Caco-2 (cell line): ENCODE measurements around the gene PHETA1. TPM values are rescaled to one million over a fixed set of nuclear protein-coding genes. Genes with fewer than 3 reads are reported as not detected.

Experiments used
- BruUV-seq: library from RNA; stranded (reverse); fragments of 400-500 nt; replicated peaks from 2 replicates; lab custom pipeline; 2021; lab: Mats Ljungman, UMichigan
- CTCF ChIA-PET: fragments of 300-600 bp; sonication (Branson Sonifier 250); formaldehyde crosslinking; loops from one replicate; lab custom pipeline; 2022; ENCODE audit warnings: antibody characterized with exemption; lab: Charles Lee
- POLR2A ChIA-PET: fragments of 300-600 bp; sonication (Branson Sonifier 250); formaldehyde crosslinking; loops from one replicate; lab custom pipeline; 2022; ENCODE audit warnings: antibody characterized with exemption; lab: Charles Lee
- DNase-seq, 2 experiments: peaks; one replicate each; pipeline versions ENCODE4 v3.0.0 to v3.0.0-alpha.2; 2020 to 2022
- H3K27me3 ChIP-seq: replicated peaks from 2 replicates; pipeline ENCODE4 v1.6.0; 2011; ENCODE audit warnings: low read length; ENCODE audit not compliant: control insufficient read depth, insufficient read depth
- H3K36me3 ChIP-seq: 2 replicates; pipeline ENCODE4 v1.5.1; 2011; ENCODE audit warnings: low read length; ENCODE audit not compliant: control insufficient read depth, insufficient read depth
- H3K4me1 ChIP-seq: fragments of 250-450 bp; sonication (Bioruptor Pico); 2 replicates; pipeline ENCODE4 v1.5.1; 2020; ENCODE audit warnings: mild to moderate bottlenecking
- H3K4me3 ChIP-seq: 2 replicates; pipeline ENCODE4 v1.5.1; 2011; ENCODE audit warnings: low read depth, mild to moderate bottlenecking, control low read depth, low read length
- H3K9me3 ChIP-seq: fragments of 250-450 bp; sonication (Bioruptor Pico); 2 replicates; pipeline ENCODE4 v1.5.1; 2020; ENCODE audit warnings: mild to moderate bottlenecking, moderate library complexity
- H3K27ac Mint-ChIP-seq: one replicate; pipeline ENCODE4 v1.8.0; 2022; ENCODE audit warnings: mixed read lengths; ENCODE audit not compliant: unreplicated experiment
- H3K27me3 Mint-ChIP-seq: one replicate; pipeline ENCODE4 v1.8.0; 2022; ENCODE audit warnings: mixed read lengths; ENCODE audit not compliant: insufficient read depth, unreplicated experiment
- H3K36me3 Mint-ChIP-seq: one replicate; pipeline ENCODE4 v1.8.0; 2022; ENCODE audit warnings: mild to moderate bottlenecking, mixed read lengths; ENCODE audit not compliant: insufficient read depth, unreplicated experiment
- H3K4me1 Mint-ChIP-seq: one replicate; pipeline ENCODE4 v1.8.0; 2022; ENCODE audit warnings: low read depth, mixed read lengths; ENCODE audit not compliant: unreplicated experiment
- H3K4me3 Mint-ChIP-seq: one replicate; pipeline ENCODE4 v1.8.0; 2022; ENCODE audit warnings: mild to moderate bottlenecking, moderate library complexity, mixed read lengths; ENCODE audit not compliant: unreplicated experiment
- H3K9me3 Mint-ChIP-seq: one replicate; pipeline ENCODE4 v1.8.0; 2022; ENCODE audit warnings: mixed read lengths; ENCODE audit not compliant: unreplicated experiment
- CTCF ChIP-seq, 2 experiments: fragments of 200-600 bp in 1 of 2; IDR thresholded peaks; 1 replicate in 1 of 2; 2 replicates in 1 of 2; pipeline versions ENCODE4 v1.5.1 to v1.8.0; 2011 to 2022; ENCODE audit warnings: antibody characterized with exemption in 1 of 2, control low read depth in 1 of 2, inconsistent platforms in 1 of 2, low read depth in 1 of 2, low read length in 1 of 2, mild to moderate bottlenecking in 1 of 2, moderate library complexity in 1 of 2; ENCODE audit not compliant: insufficient read depth in 1 of 2, severe bottlenecking in 1 of 2, unreplicated experiment in 1 of 2
- intact Hi-C: fragments of 100-400 bp; cut with micrococcal nuclease; formaldehyde crosslinking; loops from one replicate; pipeline ENCODE4 v1.10.0; 2022; ENCODE audit not compliant: unreplicated experiment
- total RNA-seq: library from RNA; stranded (reverse); gene quantifications from 2 replicates; pipeline ENCODE4 v1.2.3, GENCODE V29; 2022

PHETA1 gene
- total RNA-seq, 1 experiment from 2014 or later = 14.9 TPM

GRCh38 chr12:111355201-111355925 is 13.5 kb downstream of the PHETA1 start:
- no peak for TF ChIP-seq CTCF (IDR thresholded peaks at IDR 0.05; ENCODE audit: insufficient read depth in 1 of 2, low read depth in 1 of 2, low read length in 1 of 2, severe bottlenecking in 1 of 2, unreplicated experiment in 1 of 2)
- Mint-ChIP-seq H3K4me1 (no peaks in the 10 kb centered on the region), H3K36me3 (no peaks in the 10 kb centered on the region), H3K27me3 (no peaks in the 10 kb centered on the region), H3K27ac (no peak overlapping the region), H3K4me3 (no peak overlapping the region), H3K9me3 (no peaks in the 10 kb centered on the region)
- H3K9me3 ChIP-seq = no peaks in the 10 kb centered on the region
- no peaks in the 10 kb centered on the region for H3K4me1 ChIP-seq
- intact Hi-C loops = no loop called here
- ChIA-PET POLR2A (no interaction called here), CTCF (no interaction called here)
- H3K36me3 ChIP-seq = no peaks in the 10 kb centered on the region
- H3K27me3 ChIP-seq = no peaks in the 10 kb centered on the region
- BruUV-seq = no TSS peak
- DNase-seq = no peak
- H3K4me3 ChIP-seq = no peak overlapping the region

- no peak overlapping the region for H3K4me3 Mint-ChIP-seq
- ChIA-PET CTCF (interaction anchor here (0.6 kb wide), 1 partner anchor 80 kb away, joined by 3 read pairs; no protein-coding TSS in a partner anchor), POLR2A (no interaction called here)
- H3K4me1 Mint-ChIP-seq = no peaks in the 10 kb centered on the region
- intact Hi-C loops = no loop called here
- Histone ChIP-seq H3K9me3 (no peaks in the 10 kb centered on the region), H3K4me3 (no peak overlapping the region), H3K27me3 (no peaks in the 10 kb centered on the region), H3K4me1 (no peaks in the 10 kb centered on the region), H3K36me3 (no peaks in the 10 kb centered on the region)
- no peaks in the 10 kb centered on the region for H3K36me3 Mint-ChIP-seq
- no peak overlapping the region for H3K27ac Mint-ChIP-seq
- no peaks in the 10 kb centered on the region for H3K27me3 Mint-ChIP-seq
- no TSS peak for BruUV-seq
- H3K9me3 Mint-ChIP-seq = no peaks in the 10 kb centered on the region
- DNase-seq = no peak
- TF ChIP-seq CTCF (IDR thresholded peaks at IDR 0.05; ENCODE audit: insufficient read depth in 1 of 2, low read depth in 1 of 2, low read length in 1 of 2, severe bottlenecking in 1 of 2, unreplicated experiment in 1 of 2) = no peak
These were observed 14.4 kb downstream of the PHETA1 start for GRCh38 chr12:111354511-111354910.

GRCh38 chr12:111353603-111354295 is 15.1 kb downstream of the PHETA1 start:
- Mint-ChIP-seq H3K36me3 (no peaks in the 10 kb centered on the region), H3K4me3 (no peak overlapping the region), H3K9me3 (peaks cover 7% of the 10 kb centered on the region), H3K27ac (no peak overlapping the region), H3K4me1 (no peaks in the 10 kb centered on the region), H3K27me3 (no peaks in the 10 kb centered on the region)
- intact Hi-C loops = no loop called here
- no peak for TF ChIP-seq CTCF (IDR thresholded peaks at IDR 0.05; ENCODE audit: insufficient read depth in 1 of 2, low read depth in 1 of 2, low read length in 1 of 2, severe bottlenecking in 1 of 2, unreplicated experiment in 1 of 2)
- Histone ChIP-seq H3K27me3 (no peaks in the 10 kb centered on the region), H3K4me3 (no peak overlapping the region), H3K36me3 (no peaks in the 10 kb centered on the region), H3K9me3 (peaks cover under 1% of the 10 kb centered on the region; the same call in 1 of the 2 replicates), H3K4me1 (no peaks in the 10 kb centered on the region)
- no TSS peak for BruUV-seq
- ChIA-PET CTCF (interaction anchor here (0.6 kb wide), 2 partner anchors 79 to 650 kb away, joined by 3 read pairs; no protein-coding TSS in a partner anchor), POLR2A (no interaction called here)
- no peak for DNase-seq
